GM13976 (cell line): Measurements from ENCODE around the gene ARG1.

Experiments
- DNase-seq: peaks from one replicate; pipeline ENCODE4 v3.0.0; 2012; ENCODE audit warnings: low spot score
- CTCF ChIP-seq: IDR thresholded peaks from 2 replicates; pipeline ENCODE4 v1.5.1; 2012; ENCODE audit warnings: borderline replicate concordance, mild to moderate bottlenecking; ENCODE audit not compliant: insufficient read depth; ENCODE audit errors: extremely low read depth, missing control alignments, control extremely low read depth
- in situ Hi-C: fragments of 300-500 bp; cut with MboI; formaldehyde crosslinking; loops from one replicate; pipeline ENCODE4 v1.12.0; 2022; ENCODE audit warnings: low sequenced_read_pairs, mixed read lengths, inconsistent platforms; ENCODE audit not compliant: unreplicated experiment

Gene ARG1

GRCh38 chr6:131547488-131547887, 25.5 kb upstream of the ARG1 start:
- TF ChIP-seq CTCF, result no peak
- DNase-seq, result no peak
- in situ Hi-C loops, result no loop called here

GRCh38 chr6:131548441-131548840, 24.6 kb upstream of the ARG1 start:
- in situ Hi-C loops, result no loop called here
- TF ChIP-seq CTCF, result no peak
- DNase-seq, result no peak

GRCh38 chr6:131549811-131550210, 23.2 kb upstream of the ARG1 start:
- DNase-seq, result no peak
- TF ChIP-seq CTCF, result no peak
- in situ Hi-C loops, result no loop called here

GRCh38 chr6:131551902-131552301, 21.1 kb upstream of the ARG1 start:
- TF ChIP-seq CTCF, result no peak
- no peak for DNase-seq
- in situ Hi-C loops, result no loop called here

GRCh38 chr6:131552572-131552971, 20.5 kb upstream of the ARG1 start:
- in situ Hi-C loops, result no loop called here
- TF ChIP-seq CTCF, result no peak
- DNase-seq, result no peak

GRCh38 chr6:131555992-131556391, 17.0 kb upstream of the ARG1 start:
- in situ Hi-C loops, result no loop called here
- TF ChIP-seq CTCF, result no peak
- DNase-seq, result no peak

GRCh38 chr6:131558922-131559321, 14.1 kb upstream of the ARG1 start:
- in situ Hi-C loops, result no loop called here
- TF ChIP-seq CTCF, result no peak
- no peak for DNase-seq
